RWPE2 (cell line): ENCODE results near the gene METTL4.

Experiments used
- ATAC-seq: fragments of 200-7000 bp; cut with Tn5 transposase; 3 replicates; pipeline ENCODE4 v1.9.1; 2021; ENCODE audit warnings: low read depth
- DNase-seq: peaks from one replicate; pipeline ENCODE4 v3.0.0-alpha.2; 2020; ENCODE audit warnings: low spot score
- H3K27ac ChIP-seq: fragments of 450-650 bp; 2 replicates; pipeline ENCODE4 v1.5.1; 2017; ENCODE audit warnings: mild to moderate bottlenecking; ENCODE audit not compliant: poor library complexity, severe bottlenecking
- H3K27me3 ChIP-seq: fragments of 250-450 bp; sonication (Bioruptor Pico); 2 replicates; pipeline ENCODE4 v1.5.1; 2021; ENCODE audit warnings: mild to moderate bottlenecking, moderate library complexity; ENCODE audit not compliant: insufficient read depth, poor library complexity, severe bottlenecking
- H3K36me3 ChIP-seq: fragments of 250-450 bp; sonication (Bioruptor Pico); 2 replicates; pipeline ENCODE4 v1.5.1; 2020; ENCODE audit warnings: low read depth, mild to moderate bottlenecking, moderate library complexity
- H3K4me1 ChIP-seq: fragments of 250-450 bp; sonication (Bioruptor Pico); 2 replicates; pipeline ENCODE4 v1.5.1; 2021; ENCODE audit warnings: mild to moderate bottlenecking, moderate library complexity; ENCODE audit not compliant: insufficient read depth, poor library complexity, severe bottlenecking
- H3K4me3 ChIP-seq: fragments of 250-450 bp; sonication (Bioruptor Pico); 2 replicates; pipeline ENCODE4 v1.5.1; 2021; ENCODE audit warnings: mild to moderate bottlenecking, moderate library complexity; ENCODE audit not compliant: severe bottlenecking
- H3K9me3 ChIP-seq: fragments of 250-450 bp; sonication (Bioruptor Pico); 2 replicates; pipeline ENCODE4 v1.5.1; 2021; ENCODE audit warnings: mild to moderate bottlenecking, moderate library complexity; ENCODE audit not compliant: severe bottlenecking
- TF ChIP-seq, protein P1 (sequence below): fragments of 450-650 bp; IDR thresholded peaks from one replicate; pipeline ENCODE4 v1.5.1; 2017; ENCODE audit warnings: mild to moderate bottlenecking, moderate library complexity; ENCODE audit not compliant: poor library complexity, severe bottlenecking

METTL4 gene

DNA sequence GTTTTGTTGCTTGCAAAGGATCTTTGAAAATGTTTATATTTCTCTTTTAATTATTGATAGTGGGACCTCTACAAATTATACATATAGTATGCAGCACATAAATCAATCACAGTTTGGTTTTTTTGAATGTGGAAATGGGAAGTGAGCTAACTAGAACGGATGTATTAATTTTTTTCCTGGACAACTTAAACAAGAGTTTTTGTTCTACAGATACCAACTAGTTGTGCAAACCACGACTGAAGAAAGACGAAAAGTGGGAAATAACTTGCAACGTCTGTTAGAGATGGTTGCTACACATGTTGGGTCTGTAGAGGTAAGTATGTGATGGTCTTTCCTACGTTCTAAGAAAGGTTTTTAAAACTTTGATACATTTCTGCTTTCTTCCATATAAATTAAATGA, 39.2 kb upstream of the METTL4 start:
- no peak for DNase-seq
- no peak overlapping the region for H3K27ac ChIP-seq
- no peak for ATAC-seq
- TF ChIP-seq, protein P1, sequence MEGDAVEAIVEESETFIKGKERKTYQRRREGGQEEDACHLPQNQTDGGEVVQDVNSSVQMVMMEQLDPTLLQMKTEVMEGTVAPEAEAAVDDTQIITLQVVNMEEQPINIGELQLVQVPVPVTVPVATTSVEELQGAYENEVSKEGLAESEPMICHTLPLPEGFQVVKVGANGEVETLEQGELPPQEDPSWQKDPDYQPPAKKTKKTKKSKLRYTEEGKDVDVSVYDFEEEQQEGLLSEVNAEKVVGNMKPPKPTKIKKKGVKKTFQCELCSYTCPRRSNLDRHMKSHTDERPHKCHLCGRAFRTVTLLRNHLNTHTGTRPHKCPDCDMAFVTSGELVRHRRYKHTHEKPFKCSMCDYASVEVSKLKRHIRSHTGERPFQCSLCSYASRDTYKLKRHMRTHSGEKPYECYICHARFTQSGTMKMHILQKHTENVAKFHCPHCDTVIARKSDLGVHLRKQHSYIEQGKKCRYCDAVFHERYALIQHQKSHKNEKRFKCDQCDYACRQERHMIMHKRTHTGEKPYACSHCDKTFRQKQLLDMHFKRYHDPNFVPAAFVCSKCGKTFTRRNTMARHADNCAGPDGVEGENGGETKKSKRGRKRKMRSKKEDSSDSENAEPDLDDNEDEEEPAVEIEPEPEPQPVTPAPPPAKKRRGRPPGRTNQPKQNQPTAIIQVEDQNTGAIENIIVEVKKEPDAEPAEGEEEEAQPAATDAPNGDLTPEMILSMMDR: no peak
- no peaks in the 10 kb centered on the region for H3K9me3 ChIP-seq
- peaks cover 89% of the 10 kb centered on the region for H3K36me3 ChIP-seq
- H3K4me1 ChIP-seq: no peaks in the 10 kb centered on the region
- no peaks in the 10 kb centered on the region for H3K27me3 ChIP-seq
- H3K4me3 ChIP-seq: no peak overlapping the region

DNA sequence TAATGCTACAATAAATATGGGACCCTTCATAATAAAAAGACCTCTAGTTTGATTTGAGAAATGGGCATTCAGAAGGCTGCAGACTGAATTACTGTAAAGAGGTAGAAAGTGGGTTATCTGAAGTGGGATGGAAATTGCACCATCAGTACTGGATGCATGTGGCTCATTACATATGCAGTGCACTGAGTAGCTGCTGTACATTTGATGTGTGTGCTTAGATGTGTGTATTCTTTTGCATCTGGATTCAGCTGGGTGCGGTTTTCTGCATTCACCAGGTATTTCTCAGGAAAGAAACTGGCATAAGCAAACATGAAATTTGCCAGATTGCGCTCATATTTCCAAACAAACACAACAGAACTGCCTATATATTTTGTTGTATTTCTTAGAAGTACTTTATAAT, 38.3 kb upstream of the METTL4 start:
- Histone ChIP-seq H3K4me1 (no peaks in the 10 kb centered on the region), H3K4me3 (no peak overlapping the region), H3K27me3 (no peaks in the 10 kb centered on the region), H3K36me3 (peaks cover 89% of the 10 kb centered on the region), H3K27ac (no peak overlapping the region), H3K9me3 (no peaks in the 10 kb centered on the region)
- ATAC-seq (no peak), DNase-seq (no peak)
- TF ChIP-seq, protein P1: no peak

DNA sequence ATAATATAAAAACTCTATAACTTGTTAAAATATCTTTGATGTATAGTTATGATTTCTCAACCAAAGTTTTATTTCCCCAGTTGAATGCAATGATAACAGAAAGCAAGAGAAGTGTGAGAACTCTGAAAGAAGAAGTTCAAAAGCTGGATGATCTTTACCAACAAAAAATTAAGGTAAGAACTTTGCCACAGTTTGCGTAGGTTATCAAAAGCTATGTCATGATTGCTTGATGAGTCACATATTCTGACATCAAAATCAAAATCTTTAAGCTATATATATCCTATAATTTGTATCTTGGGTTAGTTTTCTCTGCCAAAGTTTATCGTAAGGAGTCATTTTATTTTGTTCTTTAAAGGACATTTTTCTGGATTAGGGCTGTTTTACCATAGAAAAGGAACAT, 35.0 kb upstream of the METTL4 start:
- Histone ChIP-seq H3K36me3 (peaks cover 90% of the 10 kb centered on the region), H3K4me1 (no peaks in the 10 kb centered on the region), H3K27ac (no peak overlapping the region), H3K9me3 (no peaks in the 10 kb centered on the region), H3K4me3 (no peak overlapping the region), H3K27me3 (no peaks in the 10 kb centered on the region)
- no peak for DNase-seq
- TF ChIP-seq, protein P1: no peak
- no peak for ATAC-seq

- Histone ChIP-seq H3K4me3 (no peak overlapping the region), H3K36me3 (peaks cover 91% of the 10 kb centered on the region), H3K27ac (no peak overlapping the region), H3K27me3 (no peaks in the 10 kb centered on the region), H3K4me1 (no peaks in the 10 kb centered on the region), H3K9me3 (no peaks in the 10 kb centered on the region)
- ATAC-seq (no peak), DNase-seq (no peak)
- TF ChIP-seq, protein P1: no peak
Observed at GRCh38 chr18:2602844-2603243, 31.5 kb upstream of the METTL4 start.

GRCh38 chr18:2597639-2598038, 26.3 kb upstream of the METTL4 start:
- no peaks in the 10 kb centered on the region for H3K27me3 ChIP-seq
- H3K4me3 ChIP-seq: no peak overlapping the region
- H3K4me1 ChIP-seq: peaks cover 4% of the 10 kb centered on the region
- ATAC-seq: no peak
- H3K36me3 ChIP-seq: peaks cover 86% of the 10 kb centered on the region
- DNase-seq: no peak
- no peak overlapping the region for H3K27ac ChIP-seq
- H3K9me3 ChIP-seq: no peaks in the 10 kb centered on the region
- TF ChIP-seq, protein P1: no peak
